Activated T-helper 1 cell treated with anti-CD3 and anti-CD28 coated beads, Interleukin-12 subunit alpha, Interleukin-12 subunit beta, Interleukin-2, Interleukin-4 antibody, amounts not matched to agents 30 ng/mL and 10 ng/mL and 1 ng/mL, durations not matched to agents 14 hours and 24 hours and 36 hours (primary cell): ENCODE results near the gene NFIB. TPM values are rescaled to one million over a fixed set of nuclear protein-coding genes. Genes with fewer than 3 reads are reported as not detected.

Source experiments
- DNase-seq: peaks from one replicate; pipeline ENCODE4 v3.0.0; 2021; ENCODE audit warnings: low spot score
- H3K27ac Mint-ChIP-seq: one replicate; pipeline ENCODE4 v1.8.0; 2021; ENCODE audit warnings: mild to moderate bottlenecking, mixed read lengths
- H3K27me3 Mint-ChIP-seq: one replicate; pipeline ENCODE4 v1.8.0; 2022; ENCODE audit warnings: mild to moderate bottlenecking, moderate library complexity, mixed read lengths; ENCODE audit not compliant: insufficient read depth
- H3K36me3 Mint-ChIP-seq: one replicate; pipeline ENCODE4 v1.8.0; 2021; ENCODE audit warnings: low read depth, mixed read lengths
- H3K4me1 Mint-ChIP-seq: one replicate; pipeline ENCODE4 v1.8.0; 2021; ENCODE audit warnings: low read depth, mixed read lengths
- H3K4me3 Mint-ChIP-seq: one replicate; pipeline ENCODE4 v1.8.0; 2021; ENCODE audit warnings: mild to moderate bottlenecking, moderate library complexity, mixed read lengths
- H3K9me3 Mint-ChIP-seq: one replicate; pipeline ENCODE4 v1.8.0; 2021; ENCODE audit warnings: mixed read lengths
- intact Hi-C: fragments of 100-400 bp; cut with micrococcal nuclease; formaldehyde crosslinking; loops from one replicate; pipeline ENCODE4 v1.15.1; 2024
- total RNA-seq: library from RNA; stranded (reverse); gene quantifications from 2 replicates; pipeline ENCODE4 v1.2.3, GENCODE V29; 2022

NFIB gene
- total RNA-seq, 1 donor from 2014 or later: not detected

- peaks cover 53% of the 10 kb centered on the region for H3K27me3 Mint-ChIP-seq
- no peaks in the 10 kb centered on the region for H3K9me3 Mint-ChIP-seq
- no peak for DNase-seq
- peak overlapping the region; percentile 72 for H3K27ac Mint-ChIP-seq
- intact Hi-C loops: loop anchor here (2.0 to 10.0 kb wide), 4 partner anchors 25 to 1229 kb away; partner anchors contain the start of gene CCDC171
- H3K36me3 Mint-ChIP-seq: peaks cover 3% of the 10 kb centered on the region
- peak overlapping the region; percentile 82 for H3K4me3 Mint-ChIP-seq
- H3K4me1 Mint-ChIP-seq: peaks cover 19% of the 10 kb centered on the region
These were observed 9.4 kb upstream of the NFIB start for GRCh38 chr9:14323083-14323971.

DNA sequence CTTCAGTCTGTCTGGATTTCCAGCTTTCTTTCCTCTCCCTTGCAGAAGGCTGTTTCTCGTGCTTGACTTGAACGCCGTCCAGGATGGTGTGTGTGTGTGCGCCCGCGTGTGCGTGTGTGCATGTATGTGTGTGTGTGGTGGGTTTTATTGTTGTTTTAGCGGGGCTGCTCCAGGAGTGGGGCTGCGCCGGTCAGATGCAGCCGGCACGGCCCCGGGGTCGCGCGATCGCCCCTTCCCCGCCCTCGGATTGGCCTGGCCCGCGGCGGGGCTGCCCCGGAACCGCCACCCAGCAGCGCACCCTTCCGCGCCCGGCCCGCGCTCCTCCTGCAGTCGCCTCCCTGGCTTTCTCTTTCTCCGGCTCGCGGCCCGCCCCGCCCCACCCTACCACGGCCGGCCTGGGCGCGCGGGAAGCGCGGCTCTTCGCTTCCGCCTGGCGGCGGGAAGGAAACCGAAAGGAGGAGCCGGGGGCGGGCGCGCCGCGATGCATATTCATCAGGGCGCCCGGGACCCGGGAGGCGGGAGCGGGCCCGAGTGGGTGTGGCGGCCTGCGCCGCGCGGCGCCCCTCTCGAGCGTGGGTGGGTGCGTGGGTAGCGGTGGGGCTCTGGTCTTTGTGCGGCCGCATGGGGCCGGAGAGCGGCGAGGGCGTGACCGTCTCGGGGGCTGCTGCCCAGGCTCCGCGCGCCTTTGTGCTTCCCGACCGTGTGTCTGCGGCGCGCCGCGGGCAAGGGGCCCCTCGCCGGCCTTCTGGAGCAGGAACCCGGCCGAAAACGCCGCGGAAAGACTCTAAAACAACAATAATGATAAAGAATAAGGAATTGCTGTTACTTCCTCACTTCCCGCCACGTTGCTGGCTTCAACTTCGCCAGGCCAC lies 8.5 kb upstream of the NFIB start:
- H3K4me3 Mint-ChIP-seq: peak overlapping the region; percentile 82
- H3K27ac Mint-ChIP-seq: peak overlapping the region; percentile 72
- peaks cover 19% of the 10 kb centered on the region for H3K4me1 Mint-ChIP-seq
- DNase-seq: peak; percentile 82
- no peaks in the 10 kb centered on the region for H3K9me3 Mint-ChIP-seq
- H3K36me3 Mint-ChIP-seq: peaks cover 3% of the 10 kb centered on the region
- intact Hi-C loops: loop anchor here (1.0 to 10.0 kb wide), 5 partner anchors 8 to 1230 kb away; partner anchors contain the start of genes CCDC171 and NFIB
- H3K27me3 Mint-ChIP-seq: peaks cover 54% of the 10 kb centered on the region

GRCh38 chr9:14321517-14322130 lies 7.7 kb upstream of the NFIB start:
- peaks cover 24% of the 10 kb centered on the region for H3K4me1 Mint-ChIP-seq
- DNase-seq: no peak
- no peaks in the 10 kb centered on the region for H3K9me3 Mint-ChIP-seq
- H3K27me3 Mint-ChIP-seq: peaks cover 60% of the 10 kb centered on the region
- peaks cover 5% of the 10 kb centered on the region for H3K36me3 Mint-ChIP-seq
- intact Hi-C loops: loop anchor here (1.0 to 10.0 kb wide), 5 partner anchors 7 to 1231 kb away; partner anchors contain the start of genes CCDC171 and NFIB
- H3K4me3 Mint-ChIP-seq: peak overlapping the region; percentile 82
- H3K27ac Mint-ChIP-seq: peak overlapping the region; percentile 70

GRCh38 chr9:14320271-14321181 lies 6.6 kb upstream of the NFIB start:
- intact Hi-C loops: loop anchor here (10.0 kb wide), 2 partner anchors 354 to 674 kb away; no protein-coding TSS in a partner anchor
- no peak for DNase-seq
- H3K4me1 Mint-ChIP-seq: peaks cover 24% of the 10 kb centered on the region
- H3K36me3 Mint-ChIP-seq: peaks cover 7% of the 10 kb centered on the region
- H3K27ac Mint-ChIP-seq: no peak overlapping the region
- peak overlapping the region; percentile 38 for H3K4me3 Mint-ChIP-seq
- H3K9me3 Mint-ChIP-seq: no peaks in the 10 kb centered on the region
- H3K27me3 Mint-ChIP-seq: peaks cover 60% of the 10 kb centered on the region

GRCh38 chr9:14318934-14319580 lies 5.1 kb upstream of the NFIB start:
- no peaks in the 10 kb centered on the region for H3K9me3 Mint-ChIP-seq
- no peak overlapping the region for H3K4me3 Mint-ChIP-seq
- no peak overlapping the region for H3K27ac Mint-ChIP-seq
- intact Hi-C loops: no loop called here
- peaks cover 62% of the 10 kb centered on the region for H3K27me3 Mint-ChIP-seq
- peaks cover 7% of the 10 kb centered on the region for H3K36me3 Mint-ChIP-seq
- DNase-seq: no peak
- peaks cover 29% of the 10 kb centered on the region for H3K4me1 Mint-ChIP-seq

GRCh38 chr9:14318361-14318760 lies 4.4 kb upstream of the NFIB start:
- no peak overlapping the region for H3K4me3 Mint-ChIP-seq
- H3K9me3 Mint-ChIP-seq: no peaks in the 10 kb centered on the region
- no peak overlapping the region for H3K27ac Mint-ChIP-seq
- peaks cover 58% of the 10 kb centered on the region for H3K27me3 Mint-ChIP-seq
- H3K4me1 Mint-ChIP-seq: peaks cover 33% of the 10 kb centered on the region
- H3K36me3 Mint-ChIP-seq: peaks cover 10% of the 10 kb centered on the region
- DNase-seq: no peak
- intact Hi-C loops: no loop called here

DNA sequence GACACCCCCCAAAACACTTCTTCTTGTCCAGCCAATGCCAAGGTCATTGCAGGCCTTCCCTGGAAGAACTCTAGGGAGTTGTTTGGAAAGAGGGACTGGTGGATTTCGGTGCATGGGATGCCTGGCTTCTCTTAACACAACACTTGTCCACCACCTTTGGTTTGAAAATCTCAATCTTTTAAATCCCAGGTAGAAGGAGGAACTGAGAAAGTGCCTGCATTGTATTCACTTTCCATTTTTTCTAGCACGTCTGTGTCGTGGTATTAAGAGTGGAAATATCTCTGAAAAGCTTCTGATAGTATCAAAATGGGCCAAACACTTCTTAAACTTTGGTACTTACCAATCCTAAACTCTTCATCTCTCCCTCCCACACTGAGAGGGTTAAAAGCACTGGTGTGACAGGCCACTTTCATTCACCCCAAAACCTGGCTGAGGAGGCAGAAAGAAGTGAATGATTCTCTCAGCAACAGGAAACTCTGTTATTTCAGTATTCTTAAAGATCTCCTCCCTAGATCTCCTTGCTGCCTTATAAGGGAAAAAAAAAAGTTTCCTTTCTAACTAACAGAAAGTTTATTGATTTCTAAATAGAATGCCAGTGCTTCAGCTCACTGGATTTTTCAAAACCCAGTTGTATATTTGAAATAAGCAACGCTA lies 3.9 kb upstream of the NFIB start:
- H3K4me1 Mint-ChIP-seq: peaks cover 29% of the 10 kb centered on the region
- H3K9me3 Mint-ChIP-seq: no peaks in the 10 kb centered on the region
- no peak overlapping the region for H3K4me3 Mint-ChIP-seq
- H3K27me3 Mint-ChIP-seq: peaks cover 59% of the 10 kb centered on the region
- H3K36me3 Mint-ChIP-seq: peaks cover 7% of the 10 kb centered on the region
- intact Hi-C loops: no loop called here
- DNase-seq: no peak
- H3K27ac Mint-ChIP-seq: no peak overlapping the region

GRCh38 chr9:14316602-14317300 lies 2.8 kb upstream of the NFIB start:
- peaks cover 7% of the 10 kb centered on the region for H3K36me3 Mint-ChIP-seq
- DNase-seq: no peak
- intact Hi-C loops: no loop called here
- H3K27ac Mint-ChIP-seq: no peak overlapping the region
- H3K4me3 Mint-ChIP-seq: no peak overlapping the region
- peaks cover 24% of the 10 kb centered on the region for H3K4me1 Mint-ChIP-seq
- H3K27me3 Mint-ChIP-seq: peaks cover 63% of the 10 kb centered on the region
- no peaks in the 10 kb centered on the region for H3K9me3 Mint-ChIP-seq

DNA sequence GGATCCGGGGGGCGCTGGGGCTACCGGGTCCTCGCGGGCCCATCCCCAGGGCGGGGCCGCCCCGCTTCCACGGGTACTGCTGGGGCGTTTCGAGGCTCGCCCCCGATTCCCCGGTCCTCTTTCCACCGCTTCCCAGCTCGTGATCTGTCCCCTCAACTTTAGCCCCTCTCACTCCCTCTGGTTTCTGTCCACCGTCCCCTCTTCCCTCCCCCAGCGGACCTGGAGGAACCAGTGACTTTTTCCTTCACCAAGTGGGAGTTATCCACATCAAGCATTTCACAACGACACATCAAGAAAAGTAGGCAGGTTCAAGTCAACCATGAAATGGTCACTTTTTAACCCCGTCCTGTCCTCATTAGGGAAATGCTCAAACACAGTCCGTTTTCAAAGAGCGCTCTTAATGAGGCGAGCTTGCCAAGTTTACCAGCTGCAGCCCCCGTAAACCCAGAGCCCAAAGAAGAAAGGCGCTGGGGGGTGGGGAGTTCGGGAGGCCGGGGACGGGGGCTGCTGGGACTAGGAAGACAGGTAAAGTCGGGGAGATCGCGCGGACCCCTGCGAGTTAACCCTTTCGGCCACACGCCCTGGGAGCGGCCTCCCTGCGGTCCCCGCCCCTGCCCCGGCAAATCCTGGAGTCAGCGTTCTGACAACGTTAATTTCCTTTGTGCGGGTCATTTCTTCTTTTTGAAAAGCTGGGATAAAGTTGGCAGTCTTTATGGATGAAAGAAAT lies 2.1 kb upstream of the NFIB start:
- peaks cover 59% of the 10 kb centered on the region for H3K27me3 Mint-ChIP-seq
- no peak for DNase-seq
- peaks cover 7% of the 10 kb centered on the region for H3K36me3 Mint-ChIP-seq
- no peaks in the 10 kb centered on the region for H3K9me3 Mint-ChIP-seq
- H3K4me1 Mint-ChIP-seq: peaks cover 19% of the 10 kb centered on the region
- intact Hi-C loops: no loop called here
- H3K27ac Mint-ChIP-seq: peak overlapping the region; percentile 44
- peak overlapping the region; percentile 80 for H3K4me3 Mint-ChIP-seq
